Activated CD8-positive, alpha-beta memory T cell treated with anti-CD3 and anti-CD28 coated beads, Interleukin-2, amount 50 U/mL, for 4 hours (primary cell): Measurements from ENCODE around the gene FAM13C.

Experiments used
- DNase-seq: peaks from one replicate; pipeline ENCODE4 v3.0.0-alpha.2; 2020

The FAM13C gene

GRCh38 chr10:59360605-59361405 lies 1.5 kb downstream of the FAM13C start:
- no peak for DNase-seq

- no peak for DNase-seq
These were observed 3.8 kb downstream of the FAM13C start for GRCh38 chr10:59358576-59358975.

GRCh38 chr10:59354434-59354833 lies 7.9 kb downstream of the FAM13C start:
- no peak for DNase-seq

- DNase-seq, result no peak
These were observed 11.8 kb downstream of the FAM13C start for GRCh38 chr10:59350558-59350957.

GRCh38 chr10:59346321-59346720 lies 16.0 kb downstream of the FAM13C start:
- no peak for DNase-seq

- DNase-seq, result no peak
These were observed 19.6 kb downstream of the FAM13C start for GRCh38 chr10:59342723-59343122.

GRCh38 chr10:59342000-59342399 lies 20.3 kb downstream of the FAM13C start:
- DNase-seq, result no peak

GRCh38 chr10:59340285-59340684 lies 22.1 kb downstream of the FAM13C start:
- no peak for DNase-seq

GRCh38 chr10:59339351-59339750 lies 23.0 kb downstream of the FAM13C start:
- no peak for DNase-seq

GRCh38 chr10:59337201-59337652 lies 25.1 kb downstream of the FAM13C start:
- no peak for DNase-seq

GRCh38 chr10:59336632-59337031 lies 25.7 kb downstream of the FAM13C start:
- no peak for DNase-seq

- DNase-seq, result no peak
These were observed 26.9 kb downstream of the FAM13C start for GRCh38 chr10:59335497-59335896.

- no peak for DNase-seq
These were observed 28.6 kb downstream of the FAM13C start for GRCh38 chr10:59333701-59334100.

GRCh38 chr10:59332581-59332980 lies 29.8 kb downstream of the FAM13C start:
- DNase-seq, result no peak

GRCh38 chr10:59331661-59332060 lies 30.7 kb downstream of the FAM13C start:
- DNase-seq, result no peak

GRCh38 chr10:59325116-59325515 lies 37.2 kb downstream of the FAM13C start:
- DNase-seq, result no peak

- DNase-seq, result no peak
These were observed 37.8 kb downstream of the FAM13C start for GRCh38 chr10:59324597-59324996.

- no peak for DNase-seq
These were observed 38.4 kb downstream of the FAM13C start for GRCh38 chr10:59323831-59324401.

GRCh38 chr10:59323036-59323459 lies 39.3 kb downstream of the FAM13C start:
- no peak for DNase-seq

- no peak for DNase-seq
These were observed 40.2 kb downstream of the FAM13C start for GRCh38 chr10:59322131-59322530.

GRCh38 chr10:59320355-59320754 lies 42.0 kb downstream of the FAM13C start:
- DNase-seq, result no peak

- no peak for DNase-seq
These were observed 42.5 kb downstream of the FAM13C start for GRCh38 chr10:59319854-59320253.

- no peak for DNase-seq
These were observed 45.3 kb downstream of the FAM13C start for GRCh38 chr10:59317066-59317465.

- DNase-seq, result no peak
These were observed 46.9 kb downstream of the FAM13C start for GRCh38 chr10:59315465-59315864.

GRCh38 chr10:59314268-59314667 lies 48.1 kb downstream of the FAM13C start:
- DNase-seq, result no peak
